Mucosa of gallbladder (tissue), 1 donor: ENCODE results near the gene DLX5. TPM values are rescaled to one million over a fixed set of nuclear protein-coding genes. Genes with fewer than 3 reads are reported as not detected.

Experiments
- DNase-seq: peaks from one replicate; pipeline ENCODE4 v3.0.0-alpha.2; 2020; ENCODE audit warnings: low spot score
- total RNA-seq: library from RNA; stranded (reverse); gene quantifications from one replicate; pipeline ENCODE4 v1.2.1, GENCODE V29; 2021
- donor health status: DM: no; HTN: no; CAD: no.

The DLX5 gene
- total RNA-seq, 1 donor from 2014 or later = not detected

- DNase-seq = no peak
These were observed 6.5 kb downstream of the DLX5 start for GRCh38 chr7:97018126-97018601.

GRCh38 chr7:97017192-97018125, 7.2 kb downstream of the DLX5 start:
- no peak for DNase-seq

- DNase-seq = no peak
These were observed 8.0 kb downstream of the DLX5 start for GRCh38 chr7:97016381-97017191.

- no peak for DNase-seq
These were observed 8.8 kb downstream of the DLX5 start for GRCh38 chr7:97015756-97016380.

- no peak for DNase-seq
These were observed 9.4 kb downstream of the DLX5 start for GRCh38 chr7:97015279-97015678.

GRCh38 chr7:97014145-97014750, 10.4 kb downstream of the DLX5 start:
- DNase-seq = no peak

- no peak for DNase-seq
These were observed 10.8 kb downstream of the DLX5 start for GRCh38 chr7:97013845-97014134.

GRCh38 chr7:97013134-97013844, 11.3 kb downstream of the DLX5 start:
- DNase-seq = no peak

- DNase-seq = no peak
These were observed 12.1 kb downstream of the DLX5 start for GRCh38 chr7:97012365-97013133.

- DNase-seq = no peak
These were observed 12.9 kb downstream of the DLX5 start for GRCh38 chr7:97011536-97012364.

- DNase-seq = no peak
These were observed 13.5 kb downstream of the DLX5 start for GRCh38 chr7:97011104-97011503.

GRCh38 chr7:97009753-97010732, 14.6 kb downstream of the DLX5 start:
- no peak for DNase-seq

GRCh38 chr7:97008275-97008917, 16.2 kb downstream of the DLX5 start:
- no peak for DNase-seq

- no peak for DNase-seq
These were observed 17.1 kb downstream of the DLX5 start for GRCh38 chr7:97007583-97007861.

GRCh38 chr7:97006816-97007582, 17.6 kb downstream of the DLX5 start:
- no peak for DNase-seq

GRCh38 chr7:97006055-97006815, 18.4 kb downstream of the DLX5 start:
- no peak for DNase-seq
